ENCODE data around the gene PRKCE.

PRKCE gene

GRCh38 chr2:45820048-45820447 is 168.6 kb downstream of the PRKCE start:
- no peak for DNase-seq

GRCh38 chr2:45821558-45822271 is 170.2 kb downstream of the PRKCE start:
- DNase-seq = peak; percentile 74

- no peak for DNase-seq
Measured at GRCh38 chr2:45822272-45822630, 170.8 kb downstream of the PRKCE start.

- peak; percentile 82 for DNase-seq
Measured at GRCh38 chr2:45823723-45824206, 172.3 kb downstream of the PRKCE start.

GRCh38 chr2:45825001-45825651 is 173.7 kb downstream of the PRKCE start:
- no peak for DNase-seq

- no peak for DNase-seq
Measured at GRCh38 chr2:45826460-45826859, 175.0 kb downstream of the PRKCE start.

GRCh38 chr2:45826884-45827635 is 175.6 kb downstream of the PRKCE start:
- no peak for DNase-seq

- no peak for DNase-seq
Measured at GRCh38 chr2:45830322-45830721, 178.8 kb downstream of the PRKCE start.

GRCh38 chr2:45833301-45833967 is 182.0 kb downstream of the PRKCE start:
- DNase-seq = no peak

GRCh38 chr2:45833968-45834344 is 182.5 kb downstream of the PRKCE start:
- DNase-seq = no peak

- no peak for DNase-seq
Measured at GRCh38 chr2:45834372-45834771, 182.9 kb downstream of the PRKCE start.

- no peak for DNase-seq
Measured at GRCh38 chr2:45834858-45835257, 183.4 kb downstream of the PRKCE start.

GRCh38 chr2:45836316-45836715 is 184.8 kb downstream of the PRKCE start:
- DNase-seq = no peak

GRCh38 chr2:45836740-45837139 is 185.3 kb downstream of the PRKCE start:
- no peak for DNase-seq

GRCh38 chr2:45837812-45838341 is 186.4 kb downstream of the PRKCE start:
- no peak for DNase-seq

GRCh38 chr2:45839508-45840251 is 188.2 kb downstream of the PRKCE start:
- no peak for DNase-seq

- no peak for DNase-seq
Measured at GRCh38 chr2:45840481-45840880, 189.0 kb downstream of the PRKCE start.

- no peak for DNase-seq
Measured at GRCh38 chr2:45841752-45842407, 190.4 kb downstream of the PRKCE start.

- DNase-seq = no peak
Measured at GRCh38 chr2:45843136-45843535, 191.7 kb downstream of the PRKCE start.

GRCh38 chr2:45844796-45845457 is 193.5 kb downstream of the PRKCE start:
- no peak for DNase-seq

GRCh38 chr2:45845566-45845965 is 194.1 kb downstream of the PRKCE start:
- DNase-seq = no peak

Data from DMS153 (cell line).